Measurements from ENCODE around the gene ATXN1. TPM values are rescaled to one million over a fixed set of nuclear protein-coding genes. Genes with fewer than 3 reads are reported as not detected.
"Not testable (repeated sequence)": the region's sequence is repeated elsewhere in the genome, so short reads cannot be mapped to it uniquely, and the experiment has no call there.

Gene ATXN1
- total RNA-seq, 1 experiment from 2014 or later = under 0.01 TPM

GRCh38 chr6:16635810-16636602 lies 125.3 kb downstream of the ATXN1 start:
- in situ Hi-C loops (cut with HindIII; ENCODE audit: low sequenced_read_pairs) = no loop called here
- DNase-seq (ENCODE audit: low spot score) = no peak

GRCh38 chr6:16635291-16635809 lies 125.9 kb downstream of the ATXN1 start:
- DNase-seq (ENCODE audit: low spot score) = no peak
- in situ Hi-C loops (cut with HindIII; ENCODE audit: low sequenced_read_pairs) = no loop called here

- in situ Hi-C loops (cut with HindIII; ENCODE audit: low sequenced_read_pairs) = no loop called here
- no peak for DNase-seq (ENCODE audit: low spot score)
These were observed 126.4 kb downstream of the ATXN1 start for GRCh38 chr6:16634855-16635254.

GRCh38 chr6:16633961-16634360 lies 127.3 kb downstream of the ATXN1 start:
- in situ Hi-C loops (cut with HindIII; ENCODE audit: low sequenced_read_pairs) = no loop called here
- DNase-seq (ENCODE audit: low spot score) = no peak

GRCh38 chr6:16633465-16633864 lies 127.8 kb downstream of the ATXN1 start:
- in situ Hi-C loops (cut with HindIII; ENCODE audit: low sequenced_read_pairs) = no loop called here
- DNase-seq (ENCODE audit: low spot score) = no peak

GRCh38 chr6:16632101-16632500 lies 129.2 kb downstream of the ATXN1 start:
- DNase-seq (ENCODE audit: low spot score) = no peak
- in situ Hi-C loops (cut with HindIII; ENCODE audit: low sequenced_read_pairs) = no loop called here

GRCh38 chr6:16630026-16630643 lies 131.1 kb downstream of the ATXN1 start:
- in situ Hi-C loops (cut with HindIII; ENCODE audit: low sequenced_read_pairs) = no loop called here
- no peak for DNase-seq (ENCODE audit: low spot score)

GRCh38 chr6:16628580-16628979 lies 132.7 kb downstream of the ATXN1 start:
- DNase-seq (ENCODE audit: low spot score); in situ Hi-C loops (cut with HindIII; ENCODE audit: low sequenced_read_pairs): not testable (repeated sequence)

- in situ Hi-C loops (cut with HindIII; ENCODE audit: low sequenced_read_pairs) = no loop called here
- no peak for DNase-seq (ENCODE audit: low spot score)
These were observed 134.6 kb downstream of the ATXN1 start for GRCh38 chr6:16626650-16627049.

- in situ Hi-C loops (cut with HindIII; ENCODE audit: low sequenced_read_pairs) = no loop called here
- no peak for DNase-seq (ENCODE audit: low spot score)
These were observed 135.7 kb downstream of the ATXN1 start for GRCh38 chr6:16625291-16626265.

- DNase-seq (ENCODE audit: low spot score) = no peak
- in situ Hi-C loops (cut with HindIII; ENCODE audit: low sequenced_read_pairs) = no loop called here
These were observed 136.5 kb downstream of the ATXN1 start for GRCh38 chr6:16624636-16625290.

GRCh38 chr6:16623731-16624130 lies 137.5 kb downstream of the ATXN1 start:
- DNase-seq (ENCODE audit: low spot score) = no peak
- in situ Hi-C loops (cut with HindIII; ENCODE audit: low sequenced_read_pairs) = no loop called here

- in situ Hi-C loops (cut with HindIII; ENCODE audit: low sequenced_read_pairs) = no loop called here
- DNase-seq (ENCODE audit: low spot score) = no peak
These were observed 138.1 kb downstream of the ATXN1 start for GRCh38 chr6:16623029-16623653.

- in situ Hi-C loops (cut with HindIII; ENCODE audit: low sequenced_read_pairs) = no loop called here
- no peak for DNase-seq (ENCODE audit: low spot score)
These were observed 139.1 kb downstream of the ATXN1 start for GRCh38 chr6:16622193-16622592.

GRCh38 chr6:16621002-16621401 lies 140.3 kb downstream of the ATXN1 start:
- in situ Hi-C loops (cut with HindIII; ENCODE audit: low sequenced_read_pairs) = no loop called here
- no peak for DNase-seq (ENCODE audit: low spot score)

GRCh38 chr6:16619777-16620176 lies 141.5 kb downstream of the ATXN1 start:
- no peak for DNase-seq (ENCODE audit: low spot score)
- in situ Hi-C loops (cut with HindIII; ENCODE audit: low sequenced_read_pairs) = no loop called here

- no peak for DNase-seq (ENCODE audit: low spot score)
- in situ Hi-C loops (cut with HindIII; ENCODE audit: low sequenced_read_pairs) = no loop called here
These were observed 142.3 kb downstream of the ATXN1 start for GRCh38 chr6:16618962-16619361.

- in situ Hi-C loops (cut with HindIII; ENCODE audit: low sequenced_read_pairs); DNase-seq (ENCODE audit: low spot score): not testable (repeated sequence)
These were observed 146.0 kb downstream of the ATXN1 start for GRCh38 chr6:16615215-16615614.

- DNase-seq (ENCODE audit: low spot score); in situ Hi-C loops (cut with HindIII; ENCODE audit: low sequenced_read_pairs): not testable (repeated sequence)
These were observed 147.1 kb downstream of the ATXN1 start for GRCh38 chr6:16614143-16614542.

All from G401 (cell line).